ENCODE data around the gene C1QTNF5. TPM values are rescaled to one million over a fixed set of nuclear protein-coding genes. Genes with fewer than 3 reads are reported as not detected.
A peak's percentile ranks its signal among the peaks of the same experiment; 100 is the strongest.

Gene C1QTNF5
- total RNA-seq, 2 experiments from 2014 or later: not detected

- DNase-seq: no peak
- H3K4me1 Mint-ChIP-seq (ENCODE audit: low read depth): peaks cover 38% of the 10 kb centered on the region
- H3K9me3 Mint-ChIP-seq: no peaks in the 10 kb centered on the region
- peaks cover 9% of the 10 kb centered on the region for H3K36me3 Mint-ChIP-seq (ENCODE audit: low read depth)
- peaks cover 24% of the 10 kb centered on the region for H3K27me3 Mint-ChIP-seq (ENCODE audit: low read depth)
- CTCF ChIA-PET: interaction anchor here (0.5 to 5.0 kb wide), 25 partner anchors 9 to 570 kb away, joined by 3 to 70 read pairs (median 4); partner anchors contain the start of gene MCAM
- intact Hi-C loops (cut with micrococcal nuclease): loop anchor here (1.0 kb wide), 1 partner anchor 42 kb away; the partner anchor contains the start of gene USP2
- no peak overlapping the region for H3K27ac Mint-ChIP-seq
- peak overlapping the region; percentile 22 for H3K4me3 Mint-ChIP-seq
Observed at GRCh38 chr11:119338965-119339588, 1.6 kb downstream of the C1QTNF5 start.

GRCh38 chr11:119338318-119338890 lies 2.3 kb downstream of the C1QTNF5 start:
- CTCF ChIA-PET: interaction anchor here (0.5 to 5.0 kb wide), 35 partner anchors 10 to 1205 kb away, joined by 3 to 70 read pairs (median 4); partner anchors contain the start of genes MCAM, USP2 and VPS11
- H3K4me3 Mint-ChIP-seq: no peak overlapping the region
- intact Hi-C loops (cut with micrococcal nuclease): loop anchor here (1.0 kb wide), 1 partner anchor 43 kb away; the partner anchor contains the start of gene USP2
- no peaks in the 10 kb centered on the region for H3K9me3 Mint-ChIP-seq
- H3K27ac Mint-ChIP-seq: no peak overlapping the region
- peaks cover 9% of the 10 kb centered on the region for H3K36me3 Mint-ChIP-seq (ENCODE audit: low read depth)
- peaks cover 38% of the 10 kb centered on the region for H3K4me1 Mint-ChIP-seq (ENCODE audit: low read depth)
- peaks cover 24% of the 10 kb centered on the region for H3K27me3 Mint-ChIP-seq (ENCODE audit: low read depth)
- DNase-seq: peak; percentile 85

GRCh38 chr11:119337581-119338317 lies 2.9 kb downstream of the C1QTNF5 start:
- DNase-seq: no peak
- no peaks in the 10 kb centered on the region for H3K9me3 Mint-ChIP-seq
- H3K27me3 Mint-ChIP-seq (ENCODE audit: low read depth): peaks cover 18% of the 10 kb centered on the region
- H3K27ac Mint-ChIP-seq: no peak overlapping the region
- peaks cover 9% of the 10 kb centered on the region for H3K36me3 Mint-ChIP-seq (ENCODE audit: low read depth)
- CTCF ChIA-PET: interaction anchor here (0.7 to 5.0 kb wide), 29 partner anchors 10 to 1205 kb away, joined by 3 to 70 read pairs (median 5); partner anchors contain the start of genes MCAM, USP2 and VPS11
- peaks cover 38% of the 10 kb centered on the region for H3K4me1 Mint-ChIP-seq (ENCODE audit: low read depth)
- no peak overlapping the region for H3K4me3 Mint-ChIP-seq
- intact Hi-C loops (cut with micrococcal nuclease): loop anchor here (1.0 kb wide), 1 partner anchor 44 kb away; the partner anchor contains the start of gene USP2

GRCh38 chr11:119336744-119337469 lies 3.8 kb downstream of the C1QTNF5 start:
- Mint-ChIP-seq H3K36me3 (ENCODE audit: low read depth) (peaks cover 9% of the 10 kb centered on the region), H3K4me1 (ENCODE audit: low read depth) (peaks cover 38% of the 10 kb centered on the region), H3K27me3 (ENCODE audit: low read depth) (peaks cover 17% of the 10 kb centered on the region), H3K9me3 (no peaks in the 10 kb centered on the region), H3K27ac (no peak overlapping the region), H3K4me3 (peak overlapping the region; percentile 28)
- CTCF ChIA-PET: interaction anchor here (1.2 to 5.0 kb wide), 12 partner anchors 9 to 138 kb away, joined by 3 to 70 read pairs (median 12); partner anchors contain the start of genes MCAM and USP2
- DNase-seq: no peak
- intact Hi-C loops (cut with micrococcal nuclease): no loop called here

GRCh38 chr11:119335655-119336543 lies 4.8 kb downstream of the C1QTNF5 start:
- peak overlapping the region; percentile 93 for H3K4me3 Mint-ChIP-seq
- H3K9me3 Mint-ChIP-seq: no peaks in the 10 kb centered on the region
- no peak overlapping the region for H3K27ac Mint-ChIP-seq
- CTCF ChIA-PET: interaction anchor here (1.1 to 5.0 kb wide), 6 partner anchors 8 to 46 kb away, joined by 3 to 44 read pairs (median 8); partner anchors contain the start of gene USP2
- peaks cover 35% of the 10 kb centered on the region for H3K4me1 Mint-ChIP-seq (ENCODE audit: low read depth)
- no peak for DNase-seq
- H3K27me3 Mint-ChIP-seq (ENCODE audit: low read depth): peaks cover 9% of the 10 kb centered on the region
- intact Hi-C loops (cut with micrococcal nuclease): loop anchor here (2.0 kb wide), 2 partner anchors 15 to 29 kb away; no protein-coding TSS in a partner anchor
- H3K36me3 Mint-ChIP-seq (ENCODE audit: low read depth): peaks cover 9% of the 10 kb centered on the region

GRCh38 chr11:119335091-119335654 lies 5.5 kb downstream of the C1QTNF5 start:
- peak overlapping the region; percentile 93 for H3K4me3 Mint-ChIP-seq
- DNase-seq: no peak
- intact Hi-C loops (cut with micrococcal nuclease): loop anchor here (2.0 kb wide), 2 partner anchors 14 to 28 kb away; no protein-coding TSS in a partner anchor
- no peaks in the 10 kb centered on the region for H3K9me3 Mint-ChIP-seq
- H3K27ac Mint-ChIP-seq: peak overlapping the region; percentile 87
- CTCF ChIA-PET: interaction anchor here (1.1 to 2.2 kb wide), 6 partner anchors 11 to 47 kb away, joined by 3 to 13 read pairs (median 6); partner anchors contain the start of gene USP2
- peaks cover 7% of the 10 kb centered on the region for H3K27me3 Mint-ChIP-seq (ENCODE audit: low read depth)
- H3K4me1 Mint-ChIP-seq (ENCODE audit: low read depth): peaks cover 32% of the 10 kb centered on the region
- H3K36me3 Mint-ChIP-seq (ENCODE audit: low read depth): peaks cover 9% of the 10 kb centered on the region

GRCh38 chr11:119334174-119334930 lies 6.3 kb downstream of the C1QTNF5 start, which contains the start of gene RNF26:
Gene RNF26, plus strand, starts transcription at chr11:119334527. Its CDS starts 596 bp downstream, at chr11:119335123.
- Mint-ChIP-seq H3K4me3 (peak within 1 kb of the TSS; percentile 93), H3K36me3 (ENCODE audit: low read depth) (peaks cover 9% of the 10 kb centered on the region), H3K27ac (peak within 1 kb of the TSS; percentile 91), H3K4me1 (ENCODE audit: low read depth) (peaks cover 31% of the 10 kb centered on the region), H3K27me3 (ENCODE audit: low read depth) (peaks cover 5% of the 10 kb centered on the region), H3K9me3 (no peaks in the 10 kb centered on the region)
- CTCF ChIA-PET: interaction anchor here (1.2 to 2.2 kb wide), 4 partner anchors 11 to 47 kb away, joined by 3 to 13 read pairs (median 8); partner anchors contain the start of gene USP2
- peak; percentile 98 for DNase-seq
- intact Hi-C loops (cut with micrococcal nuclease): loop anchor here (1.0 to 2.0 kb wide), 4 partner anchors 14 to 239 kb away; partner anchors contain the start of gene USP2

- intact Hi-C loops (cut with micrococcal nuclease): no loop called here
- H3K36me3 Mint-ChIP-seq (ENCODE audit: low read depth): peaks cover 9% of the 10 kb centered on the region
- H3K27me3 Mint-ChIP-seq (ENCODE audit: low read depth): no peaks in the 10 kb centered on the region
- H3K9me3 Mint-ChIP-seq: no peaks in the 10 kb centered on the region
- no peak overlapping the region for H3K4me3 Mint-ChIP-seq
- no peak overlapping the region for H3K27ac Mint-ChIP-seq
- DNase-seq: no peak
- peaks cover 23% of the 10 kb centered on the region for H3K4me1 Mint-ChIP-seq (ENCODE audit: low read depth)
- CTCF ChIA-PET: interaction anchor here (1.1 to 2.6 kb wide), 2 partner anchors 10 to 127 kb away, joined by 3 to 20 read pairs; partner anchors contain the start of gene CBL
Observed at GRCh38 chr11:119332111-119332765, 8.4 kb downstream of the C1QTNF5 start.

GRCh38 chr11:119330237-119330636 lies 10.4 kb downstream of the C1QTNF5 start:
- Mint-ChIP-seq H3K27me3 (ENCODE audit: low read depth) (no peaks in the 10 kb centered on the region), H3K4me1 (ENCODE audit: low read depth) (peaks cover 5% of the 10 kb centered on the region), H3K4me3 (no peak overlapping the region), H3K36me3 (ENCODE audit: low read depth) (no peaks in the 10 kb centered on the region), H3K9me3 (no peaks in the 10 kb centered on the region), H3K27ac (no peak overlapping the region)
- DNase-seq: no peak
- intact Hi-C loops (cut with micrococcal nuclease): no loop called here
- CTCF ChIA-PET: interaction anchor here (5.3 kb wide), 1 partner anchor 8 kb away, joined by 44 read pairs; the partner anchor contains the start of gene C1QTNF5
